Measurements from ENCODE around the gene IGF2R. TPM values are rescaled to one million over a fixed set of nuclear protein-coding genes. Genes with fewer than 3 reads are reported as not detected.

IGF2R gene
- total and polyA plus RNA-seq, 2 of the 13 experiments (the other 11 are each of a cell fraction or from before 2014, with no cell fraction given): 38.3 to 70.0 TPM

- Histone ChIP-seq H3K9me3 (ENCODE audit: low read length) (no peaks in the 10 kb centered on the region), H3K36me3 (replicated peaks in 1 of 2; ENCODE audit: control insufficient read depth in 1 of 2, insufficient read depth in 2 of 2, low read length in 2 of 2) (peaks cover 0 to 1% of the 10 kb centered on the region in 2 experiments; a peak in 3 of 5 replicates), H3K9ac (ENCODE audit: insufficient read depth, low read depth, low read length) (no peak overlapping the region), H4K20me1 (ENCODE audit: insufficient read depth, low read length) (no peaks in the 10 kb centered on the region), H3K79me2 (ENCODE audit: insufficient read depth, low read length) (no peaks in the 10 kb centered on the region), H3K4me1 (ENCODE audit: insufficient read depth, low read length) (peaks cover 25% of the 10 kb centered on the region), H3K4me2 (ENCODE audit: low read depth, low read length) (no peak overlapping the region), H3K27me3 (ENCODE audit: control insufficient read depth in 1 of 2, insufficient read depth in 2 of 2, low read length in 2 of 2) (no peaks in the 10 kb centered on the region), H3K4me3 (replicated peaks in 1 of 3; ENCODE audit: insufficient read depth in 1 of 3, low read depth in 2 of 3, low read length in 3 of 3) (no peak overlapping the region), H2AFZ (ENCODE audit: low read length) (no peak overlapping the region), H3K27ac (ENCODE audit: extremely low read length, insufficient read depth, low read length) (no peak overlapping the region)
- 93% methylated on average over 4 of the region's 4 CpGs for WGBS (ENCODE audit: low lambda C conversion rate)
- FAIRE-seq (no peak), DNase-seq (ENCODE audit: low spot score) (no peak), ATAC-seq (no peak)
- in situ Hi-C loops (cut with HindIII; ENCODE audit: extremely low pct_ligation_motif_present, low pct_unique_long_range_greater_than_20kb): no loop called here
- TF ChIP-seq ZNF879 (CRISPR knock-in tag; IDR thresholded peaks at IDR 0.05): no peak
- TF ChIP-seq RBM22 (optimal IDR thresholded peaks at IDR 0.05; ENCODE audit: low read length): peak; percentile 82
- ChIA-PET CTCF (ENCODE audit: low intra/inter-chr PET ratio, low total read pairs) (no interaction called here), POLR2A (no interaction called here)
- intact Hi-C loops (cut with micrococcal nuclease; ENCODE audit: unreplicated experiment): no loop called here
- BruUV-seq (replicated peaks): no TSS peak
Measured at GRCh38 chr6:160111806-160112205, 142.9 kb downstream of the IGF2R start.

DNA sequence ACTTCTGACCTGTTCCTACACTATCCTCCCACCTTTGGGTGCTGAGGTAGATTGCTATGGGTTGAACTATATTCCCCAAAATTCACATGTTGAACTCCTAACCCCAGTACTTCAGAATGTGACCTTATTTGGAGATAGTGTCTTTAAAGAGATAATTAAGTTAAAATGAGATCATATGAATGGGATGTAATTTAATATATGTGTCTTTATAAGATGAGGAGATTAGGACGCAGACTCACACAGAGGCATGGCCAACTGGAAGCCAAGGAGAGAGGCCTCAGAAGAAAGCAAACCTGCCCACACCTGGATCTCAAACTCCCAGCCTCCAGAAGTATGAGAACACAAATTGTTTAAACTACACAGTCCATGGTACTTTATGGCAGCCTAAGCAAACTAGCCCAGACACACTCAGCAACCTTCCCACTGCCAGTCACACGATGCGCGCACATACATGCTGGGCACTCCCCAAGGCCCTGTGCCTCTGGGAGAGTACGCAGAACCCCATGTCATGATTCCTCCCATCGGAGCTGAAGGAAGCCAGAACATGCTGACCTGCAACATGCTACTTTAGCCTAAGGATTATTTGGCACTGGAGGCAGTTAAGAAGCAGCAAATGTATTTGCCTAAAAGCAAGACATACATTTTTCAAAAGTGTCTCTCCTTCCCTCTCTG, 143.9 kb downstream of the IGF2R start:
- CTCF ChIA-PET (ENCODE audit: low intra/inter-chr PET ratio, low total read pairs): no interaction called here
- WGBS (ENCODE audit: low lambda C conversion rate): 96% methylated on average over 6 of the region's 6 CpGs
- no peak overlapping the region for H3K27ac ChIP-seq (ENCODE audit: extremely low read length, insufficient read depth, low read length)
- in situ Hi-C loops (cut with HindIII; ENCODE audit: extremely low pct_ligation_motif_present, low pct_unique_long_range_greater_than_20kb): no loop called here
- no peaks in the 10 kb centered on the region; a peak in 1 of 5 replicates for H3K36me3 ChIP-seq (replicated peaks in 1 of 2; ENCODE audit: control insufficient read depth in 1 of 2, insufficient read depth in 2 of 2, low read length in 2 of 2)
- intact Hi-C loops (cut with micrococcal nuclease; ENCODE audit: unreplicated experiment): no loop called here
- H3K9me3 ChIP-seq (ENCODE audit: low read length): no peaks in the 10 kb centered on the region
- H3K4me2 ChIP-seq (ENCODE audit: low read depth, low read length): no peak overlapping the region
- no peaks in the 10 kb centered on the region for H4K20me1 ChIP-seq (ENCODE audit: insufficient read depth, low read length)
- H3K9ac ChIP-seq (ENCODE audit: insufficient read depth, low read depth, low read length): no peak overlapping the region
- H3K79me2 ChIP-seq (ENCODE audit: insufficient read depth, low read length): no peaks in the 10 kb centered on the region
- no peak overlapping the region for H2AFZ ChIP-seq (ENCODE audit: low read length)
- ATAC-seq (0 out of 3 replicates have a peak, but pooled peaks have one; percentile 7), DNase-seq (ENCODE audit: low spot score) (no peak), FAIRE-seq (no peak)
- H3K4me1 ChIP-seq (ENCODE audit: insufficient read depth, low read length): peaks cover 20% of the 10 kb centered on the region
- no peak overlapping the region for H3K4me3 ChIP-seq (replicated peaks in 1 of 3; ENCODE audit: insufficient read depth in 1 of 3, low read depth in 2 of 3, low read length in 3 of 3)
- H3K27me3 ChIP-seq (ENCODE audit: control insufficient read depth in 1 of 2, insufficient read depth in 2 of 2, low read length in 2 of 2): no peaks in the 10 kb centered on the region
- TF ChIP-seq ZNF280B (CRISPR knock-in tag; IDR thresholded peaks at IDR 0.05; ENCODE audit: borderline replicate concordance) (no peak), ZNF343 (CRISPR knock-in tag; IDR thresholded peaks at IDR 0.05) (no peak), ZBTB7A (CRISPR knock-in tag; IDR thresholded peaks at IDR 0.05) (0 out of 2 replicates have a peak, but pooled peaks have one; percentile 19), TAF15 (IDR thresholded peaks at IDR 0.05; ENCODE audit: low read depth, low read length, poor library complexity, severe bottlenecking) (no peak), POLR2G (IDR thresholded peaks at IDR 0.05; ENCODE audit: low read depth, low read length) (peak; percentile 28; the same call in 1 of the 2 replicates)
- TF ChIP-seq, protein P1, sequence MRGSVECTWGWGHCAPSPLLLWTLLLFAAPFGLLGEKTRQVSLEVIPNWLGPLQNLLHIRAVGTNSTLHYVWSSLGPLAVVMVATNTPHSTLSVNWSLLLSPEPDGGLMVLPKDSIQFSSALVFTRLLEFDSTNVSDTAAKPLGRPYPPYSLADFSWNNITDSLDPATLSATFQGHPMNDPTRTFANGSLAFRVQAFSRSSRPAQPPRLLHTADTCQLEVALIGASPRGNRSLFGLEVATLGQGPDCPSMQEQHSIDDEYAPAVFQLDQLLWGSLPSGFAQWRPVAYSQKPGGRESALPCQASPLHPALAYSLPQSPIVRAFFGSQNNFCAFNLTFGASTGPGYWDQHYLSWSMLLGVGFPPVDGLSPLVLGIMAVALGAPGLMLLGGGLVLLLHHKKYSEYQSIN (CRISPR knock-in tag; IDR thresholded peaks at IDR 0.05; ENCODE audit: borderline replicate concordance): no peak
- TF ChIP-seq, protein P2, sequence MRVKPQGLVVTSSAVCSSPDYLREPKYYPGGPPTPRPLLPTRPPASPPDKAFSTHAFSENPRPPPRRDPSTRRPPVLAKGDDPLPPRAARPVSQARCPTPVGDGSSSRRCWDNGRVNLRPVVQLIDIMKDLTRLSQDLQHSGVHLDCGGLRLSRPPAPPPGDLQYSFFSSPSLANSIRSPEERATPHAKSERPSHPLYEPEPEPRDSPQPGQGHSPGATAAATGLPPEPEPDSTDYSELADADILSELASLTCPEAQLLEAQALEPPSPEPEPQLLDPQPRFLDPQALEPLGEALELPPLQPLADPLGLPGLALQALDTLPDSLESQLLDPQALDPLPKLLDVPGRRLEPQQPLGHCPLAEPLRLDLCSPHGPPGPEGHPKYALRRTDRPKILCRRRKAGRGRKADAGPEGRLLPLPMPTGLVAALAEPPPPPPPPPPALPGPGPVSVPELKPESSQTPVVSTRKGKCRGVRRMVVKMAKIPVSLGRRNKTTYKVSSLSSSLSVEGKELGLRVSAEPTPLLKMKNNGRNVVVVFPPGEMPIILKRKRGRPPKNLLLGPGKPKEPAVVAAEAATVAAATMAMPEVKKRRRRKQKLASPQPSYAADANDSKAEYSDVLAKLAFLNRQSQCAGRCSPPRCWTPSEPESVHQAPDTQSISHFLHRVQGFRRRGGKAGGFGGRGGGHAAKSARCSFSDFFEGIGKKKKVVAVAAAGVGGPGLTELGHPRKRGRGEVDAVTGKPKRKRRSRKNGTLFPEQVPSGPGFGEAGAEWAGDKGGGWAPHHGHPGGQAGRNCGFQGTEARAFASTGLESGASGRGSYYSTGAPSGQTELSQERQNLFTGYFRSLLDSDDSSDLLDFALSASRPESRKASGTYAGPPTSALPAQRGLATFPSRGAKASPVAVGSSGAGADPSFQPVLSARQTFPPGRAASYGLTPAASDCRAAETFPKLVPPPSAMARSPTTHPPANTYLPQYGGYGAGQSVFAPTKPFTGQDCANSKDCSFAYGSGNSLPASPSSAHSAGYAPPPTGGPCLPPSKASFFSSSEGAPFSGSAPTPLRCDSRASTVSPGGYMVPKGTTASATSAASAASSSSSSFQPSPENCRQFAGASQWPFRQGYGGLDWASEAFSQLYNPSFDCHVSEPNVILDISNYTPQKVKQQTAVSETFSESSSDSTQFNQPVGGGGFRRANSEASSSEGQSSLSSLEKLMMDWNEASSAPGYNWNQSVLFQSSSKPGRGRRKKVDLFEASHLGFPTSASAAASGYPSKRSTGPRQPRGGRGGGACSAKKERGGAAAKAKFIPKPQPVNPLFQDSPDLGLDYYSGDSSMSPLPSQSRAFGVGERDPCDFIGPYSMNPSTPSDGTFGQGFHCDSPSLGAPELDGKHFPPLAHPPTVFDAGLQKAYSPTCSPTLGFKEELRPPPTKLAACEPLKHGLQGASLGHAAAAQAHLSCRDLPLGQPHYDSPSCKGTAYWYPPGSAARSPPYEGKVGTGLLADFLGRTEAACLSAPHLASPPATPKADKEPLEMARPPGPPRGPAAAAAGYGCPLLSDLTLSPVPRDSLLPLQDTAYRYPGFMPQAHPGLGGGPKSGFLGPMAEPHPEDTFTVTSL (CRISPR knock-in tag; IDR thresholded peaks at IDR 0.05; ENCODE audit: borderline replicate concordance): no peak
- POLR2A ChIA-PET: no interaction called here
- BruUV-seq (replicated peaks): TSS peak; percentile 19

Measured in HepG2 (cell line).